Heart left ventricle (tissue), 13 donors: ENCODE results near the gene LIMS2.

Experiments used
- CTCF ChIP-seq, 12 donors: fragments of 200-600 bp; sonication (generic) in 4 of 12; IDR thresholded peaks; one replicate each; pipeline versions ENCODE4 v1.5.0 to v1.8.0; 2018 to 2022; ENCODE audit warnings: antibody characterized with exemption in 12 of 12, mild to moderate bottlenecking in 5 of 12
- POLR2A ChIP-seq, 2 donors: fragments of 450-650 bp; IDR thresholded peaks; one replicate each; pipeline ENCODE4 v1.6.1; 2017; ENCODE audit warnings: antibody characterized with exemption in 2 of 2, mild to moderate bottlenecking in 2 of 2, moderate library complexity in 2 of 2
- donor health status: ischemic (EF 13 %, LVEDD 7.1; RV severe dilation, severe dysfunction).
- donor health status: DM: no; HTN: yes; CAD: no.
- donor health status: DM: no; HTN: no; CAD: no.
- donor health status: ischemic (EF 25% LVEDD 6.9; RV normal size, moderate dysfunction).
- donor health status: ischemic (EF 25% LVEDD 5.7; RV mildly dilated, moderate dysfunction).
- donor health status: ischemic (EF 35%, LVEDD 5.7; RV mildly dilated, moderate dysfunction).
- donor health status: nonischemic (EF 11% LVEDD 7.7; RV severe dilation, severe dysfunction).
- donor health status: DM: yes; HTN: yes; CAD: no.
- donor health status: PGD.
- donor health status: ischemic (EF 29% LVEDD 5.4; RV normal size, mild dysfunction).
- donor health status: nonischemic (EF 23%, LVEDD 6.1; RV moderate dilation, normal function).

GRCh38 chr2:127657232-127657595, 18.1 kb downstream of the LIMS2 start:
- TF ChIP-seq CTCF (IDR thresholded peaks at IDR 0.05), result no peak
- TF ChIP-seq POLR2A (IDR thresholded peaks at IDR 0.05), result no peak
